ENCODE results near the gene MEP1A. TPM values are rescaled to one million over a fixed set of nuclear protein-coding genes. Genes with fewer than 3 reads are reported as not detected.
"Not testable (repeated sequence)": the region's sequence is repeated elsewhere in the genome, so short reads cannot be mapped to it uniquely, and the experiment has no call there.

MEP1A gene
- total and polyA plus RNA-seq, 3 experiments from 2014 or later: not detected

DNA sequence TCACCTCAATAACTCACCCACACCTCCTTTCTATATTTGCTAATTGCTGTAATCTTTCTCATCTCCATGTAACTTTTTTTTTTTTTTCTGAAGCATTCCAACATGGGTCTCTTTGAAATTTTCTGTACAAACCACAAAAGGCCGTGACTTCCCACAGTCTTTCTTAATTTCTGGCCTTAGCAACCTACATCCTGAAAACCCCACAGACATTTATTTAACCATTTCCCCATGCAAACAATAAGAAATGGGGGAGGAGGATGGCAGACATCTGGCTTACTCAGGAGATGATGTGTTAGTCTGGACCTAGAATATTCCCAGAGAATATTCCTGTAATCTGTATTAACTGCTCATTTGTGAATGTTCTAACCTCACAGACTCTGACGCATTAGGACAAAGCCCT, 57.6 kb downstream of the MEP1A start:
- DNase-seq: no peak
- H3K36me3 ChIP-seq (ENCODE audit: insufficient read depth, low read length): no peaks in the 10 kb centered on the region
- no peak overlapping the region for H3K4me3 Mint-ChIP-seq
- H3K4me1 ChIP-seq (ENCODE audit: insufficient read depth, low read length): no peaks in the 10 kb centered on the region
- peaks cover 4 to 8% (median 6%) of the 10 kb centered on the region in 3 donors for H3K4me1 Mint-ChIP-seq
- peaks cover 0 to 2% (median 0%) of the 10 kb centered on the region in 3 donors for H3K36me3 Mint-ChIP-seq
- ChIA-PET CTCF (interaction anchor here (1.0 kb wide), 1 partner anchor 11 kb away, joined by 3 read pairs; no protein-coding TSS in a partner anchor), POLR2A (no interaction called here)
- no peak overlapping the region for H3K27ac ChIP-seq (ENCODE audit: low read depth, low read length)
- H3K27me3 ChIP-seq (ENCODE audit: insufficient read depth, low read length, poor library complexity, severe bottlenecking): no peaks in the 10 kb centered on the region
- H3K9me3 Mint-ChIP-seq: no peaks in the 10 kb centered on the region
- no peak overlapping the region for H3K27ac Mint-ChIP-seq
- H3K4me3 ChIP-seq (ENCODE audit: low read length): no peak overlapping the region
- peaks cover 2 to 44% of the 10 kb centered on the region in 2 donors for H3K27me3 Mint-ChIP-seq
- no peaks in the 10 kb centered on the region for H3K9me3 ChIP-seq (ENCODE audit: low read length)

DNA sequence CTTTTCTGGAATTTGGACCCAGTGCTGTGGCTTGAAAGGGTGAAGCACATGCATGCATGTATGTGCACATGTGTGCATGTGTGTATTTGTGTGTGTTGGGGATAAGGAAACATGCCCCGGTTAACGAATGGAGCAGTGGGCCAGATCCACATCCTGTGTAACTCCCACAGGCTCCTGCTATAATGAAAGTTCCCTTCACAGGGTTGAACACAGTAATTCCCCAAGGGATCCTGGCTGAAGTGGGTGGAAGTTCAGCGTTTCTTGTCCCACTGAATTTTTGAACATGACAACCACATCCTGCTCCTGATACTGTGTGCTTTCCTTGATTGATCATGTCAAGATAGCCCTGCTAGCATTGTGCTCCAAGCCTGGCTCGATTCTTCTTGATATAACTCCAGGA, 58.4 kb downstream of the MEP1A start:
- H3K4me1 ChIP-seq (ENCODE audit: insufficient read depth, low read length); H3K9me3 Mint-ChIP-seq; CTCF ChIA-PET; H3K36me3 Mint-ChIP-seq; H3K27me3 ChIP-seq (ENCODE audit: insufficient read depth, low read length, poor library complexity, severe bottlenecking); H3K9me3 ChIP-seq (ENCODE audit: low read length); H3K27ac ChIP-seq (ENCODE audit: low read depth, low read length); H3K4me3 ChIP-seq (ENCODE audit: low read length); DNase-seq; H3K4me3 Mint-ChIP-seq; H3K4me1 Mint-ChIP-seq; POLR2A ChIA-PET; H3K36me3 ChIP-seq (ENCODE audit: insufficient read depth, low read length); H3K27ac Mint-ChIP-seq: not testable (repeated sequence)
- H3K27me3 Mint-ChIP-seq: peaks cover 2 to 39% of the 10 kb centered on the region in 2 donors

DNA sequence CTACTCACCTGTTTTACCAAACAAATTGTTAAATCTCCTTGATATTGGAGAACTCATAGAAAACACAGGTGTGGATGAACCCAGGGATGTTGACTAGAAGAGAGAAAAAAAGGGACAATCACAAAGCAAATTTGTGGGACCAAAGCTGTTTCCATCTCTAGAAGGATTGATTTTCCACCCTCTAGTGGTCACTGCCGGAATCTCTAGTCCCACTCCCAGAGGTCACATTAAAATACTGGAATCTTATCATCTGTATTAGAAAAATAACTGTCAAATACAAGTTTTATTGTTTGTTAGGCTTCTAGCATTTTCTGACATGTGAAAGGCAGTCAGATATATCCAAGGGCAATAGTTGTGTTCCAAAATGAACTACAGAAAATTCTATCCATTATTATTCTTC, 62.8 kb downstream of the MEP1A start:
- H3K36me3 ChIP-seq (ENCODE audit: insufficient read depth, low read length); H3K27me3 ChIP-seq (ENCODE audit: insufficient read depth, low read length, poor library complexity, severe bottlenecking); H3K9me3 Mint-ChIP-seq; H3K36me3 Mint-ChIP-seq; H3K4me3 ChIP-seq (ENCODE audit: low read length); H3K27ac Mint-ChIP-seq; H3K9me3 ChIP-seq (ENCODE audit: low read length); H3K4me3 Mint-ChIP-seq; H3K4me1 ChIP-seq (ENCODE audit: insufficient read depth, low read length); DNase-seq; POLR2A ChIA-PET; H3K4me1 Mint-ChIP-seq; H3K27ac ChIP-seq (ENCODE audit: low read depth, low read length): not testable (repeated sequence)
- CTCF ChIA-PET: interaction anchor here (1.4 kb wide), 1 partner anchor 8 kb away, joined by 4 read pairs; no protein-coding TSS in a partner anchor
- peaks cover 2 to 11% of the 10 kb centered on the region in 2 donors for H3K27me3 Mint-ChIP-seq

DNA sequence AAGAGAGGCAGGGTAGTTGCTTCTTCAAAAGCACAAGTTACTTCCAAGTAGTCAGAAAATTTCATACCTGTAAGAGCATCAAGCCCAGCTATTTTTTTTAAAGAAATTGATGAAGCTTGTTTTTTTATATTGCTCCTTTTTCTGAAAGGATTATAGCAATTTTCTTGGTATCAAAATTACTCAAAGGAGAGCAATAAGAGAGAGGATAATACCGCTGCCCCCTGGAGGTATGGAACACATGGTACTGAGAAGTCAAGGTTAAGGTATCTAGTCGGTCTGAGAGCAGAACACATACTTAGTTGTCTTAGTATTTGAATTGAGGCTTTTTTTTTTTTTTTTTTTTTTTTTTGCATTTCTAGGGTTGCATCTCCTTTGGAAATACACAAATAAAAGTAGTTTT, 69.2 kb downstream of the MEP1A start:
- Histone ChIP-seq H3K27me3 (ENCODE audit: insufficient read depth, low read length, poor library complexity, severe bottlenecking) (no peaks in the 10 kb centered on the region), H3K4me1 (ENCODE audit: insufficient read depth, low read length) (no peaks in the 10 kb centered on the region), H3K36me3 (ENCODE audit: insufficient read depth, low read length) (no peaks in the 10 kb centered on the region), H3K27ac (ENCODE audit: low read depth, low read length) (no peak overlapping the region), H3K9me3 (ENCODE audit: low read length) (no peaks in the 10 kb centered on the region), H3K4me3 (ENCODE audit: low read length) (no peak overlapping the region)
- ChIA-PET CTCF (interaction anchor here (0.7 to 1.2 kb wide), 2 partner anchors 12 to 39 kb away, joined by 3 read pairs; no protein-coding TSS in a partner anchor), POLR2A (no interaction called here)
- no peak overlapping the region for H3K27ac Mint-ChIP-seq
- no peaks in the 10 kb centered on the region for H3K4me1 Mint-ChIP-seq
- H3K27me3 Mint-ChIP-seq: peaks cover 0 to 10% of the 10 kb centered on the region in 2 donors
- peaks cover 0 to 2% (median 0%) of the 10 kb centered on the region in 5 donors for H3K9me3 Mint-ChIP-seq
- no peak for DNase-seq
- H3K36me3 Mint-ChIP-seq: no peaks in the 10 kb centered on the region
- H3K4me3 Mint-ChIP-seq: no peak overlapping the region

DNA sequence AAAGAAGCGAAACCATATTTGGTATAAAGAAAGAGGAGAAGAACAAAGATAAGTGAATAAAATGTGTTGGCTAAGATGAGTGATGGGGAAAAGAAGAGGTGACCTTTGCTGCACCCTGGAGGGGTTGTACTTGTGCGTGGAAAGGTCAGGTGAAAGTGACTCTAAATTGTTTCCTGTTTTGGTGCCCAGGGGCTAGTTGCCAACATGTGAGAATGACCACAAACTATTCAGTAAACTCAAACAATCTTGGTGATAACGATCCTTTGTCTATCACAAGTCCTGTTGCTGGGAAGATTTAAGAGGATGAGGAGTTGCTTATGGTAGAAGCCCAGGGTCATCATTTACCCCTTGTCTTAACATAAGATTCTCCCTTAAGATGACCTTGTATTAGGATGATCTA, 70.6 kb downstream of the MEP1A start:
- CTCF ChIA-PET: interaction anchor here (1.2 kb wide), 1 partner anchor 8 kb away, joined by 4 read pairs; no protein-coding TSS in a partner anchor
- Mint-ChIP-seq H3K4me1 (no peaks in the 10 kb centered on the region), H3K27ac (no peak overlapping the region), H3K4me3 (no peak overlapping the region), H3K27me3 (peaks cover 0 to 10% of the 10 kb centered on the region in 2 donors), H3K9me3 (peaks cover 0 to 2% (median 0%) of the 10 kb centered on the region in 5 donors), H3K36me3 (no peaks in the 10 kb centered on the region)
- DNase-seq: no peak
- no peaks in the 10 kb centered on the region for H3K36me3 ChIP-seq (ENCODE audit: insufficient read depth, low read length)
- no peak overlapping the region for H3K4me3 ChIP-seq (ENCODE audit: low read length)
- POLR2A ChIA-PET: no interaction called here
- H3K9me3 ChIP-seq (ENCODE audit: low read length): no peaks in the 10 kb centered on the region
- no peak overlapping the region for H3K27ac ChIP-seq (ENCODE audit: low read depth, low read length)
- no peaks in the 10 kb centered on the region for H3K27me3 ChIP-seq (ENCODE audit: insufficient read depth, low read length, poor library complexity, severe bottlenecking)
- H3K4me1 ChIP-seq (ENCODE audit: insufficient read depth, low read length): no peaks in the 10 kb centered on the region

DNA sequence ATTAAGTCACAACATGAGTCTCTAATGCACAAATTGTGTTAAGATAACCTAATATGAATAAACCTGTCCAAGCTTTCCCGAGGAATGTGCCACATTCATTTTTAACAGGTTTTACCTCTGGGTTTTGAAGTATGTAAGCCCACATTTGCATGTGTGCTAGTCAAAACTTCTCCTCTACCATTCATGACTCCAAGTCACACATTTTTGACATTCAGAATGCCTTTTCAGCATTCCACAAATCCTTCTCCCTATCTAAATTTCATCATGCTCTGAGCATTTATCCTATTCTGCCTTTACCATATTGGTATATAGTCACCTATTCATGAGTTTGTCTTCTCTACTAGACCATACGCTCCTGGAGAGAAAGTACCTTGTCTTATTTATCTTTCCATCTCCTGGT, 72.0 kb downstream of the MEP1A start:
- no peaks in the 10 kb centered on the region for H3K36me3 ChIP-seq (ENCODE audit: insufficient read depth, low read length)
- H3K4me1 Mint-ChIP-seq: no peaks in the 10 kb centered on the region
- H3K27me3 Mint-ChIP-seq: peaks cover 0 to 10% of the 10 kb centered on the region in 2 donors
- H3K27me3 ChIP-seq (ENCODE audit: insufficient read depth, low read length, poor library complexity, severe bottlenecking): no peaks in the 10 kb centered on the region
- CTCF ChIA-PET: no interaction called here
- H3K36me3 Mint-ChIP-seq: no peaks in the 10 kb centered on the region
- no peaks in the 10 kb centered on the region for H3K9me3 ChIP-seq (ENCODE audit: low read length)
- POLR2A ChIA-PET: no interaction called here
- H3K9me3 Mint-ChIP-seq: peaks cover 0 to 2% (median 0%) of the 10 kb centered on the region in 5 donors
- no peak overlapping the region for H3K4me3 Mint-ChIP-seq
- no peak overlapping the region for H3K27ac Mint-ChIP-seq
- H3K4me1 ChIP-seq (ENCODE audit: insufficient read depth, low read length): no peaks in the 10 kb centered on the region
- H3K4me3 ChIP-seq (ENCODE audit: low read length): no peak overlapping the region
- no peak for DNase-seq
- no peak overlapping the region for H3K27ac ChIP-seq (ENCODE audit: low read depth, low read length)

DNA sequence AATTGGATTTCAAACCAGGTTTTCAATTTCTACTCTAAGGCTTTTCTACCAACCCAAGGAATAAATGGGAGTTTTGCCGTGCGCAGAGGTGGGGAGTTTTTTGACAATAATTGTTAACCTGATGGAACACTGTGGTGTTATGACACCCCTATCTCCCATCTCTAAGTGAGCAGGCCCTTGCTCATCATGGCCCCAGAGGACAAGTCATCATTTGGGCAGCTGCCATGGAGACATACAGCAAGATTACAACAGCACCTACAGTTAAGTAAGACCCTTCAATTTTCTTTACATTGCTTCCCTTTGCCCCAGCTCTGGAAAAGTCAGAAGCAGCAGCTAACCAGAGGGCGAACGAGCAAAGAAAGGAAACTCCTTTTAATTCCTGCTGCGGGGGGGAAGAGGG, 74.2 kb downstream of the MEP1A start:
- H3K36me3 ChIP-seq (ENCODE audit: insufficient read depth, low read length): no peaks in the 10 kb centered on the region
- H3K4me3 Mint-ChIP-seq: no peak overlapping the region
- no peaks in the 10 kb centered on the region for H3K9me3 ChIP-seq (ENCODE audit: low read length)
- H3K4me3 ChIP-seq (ENCODE audit: low read length): no peak overlapping the region
- no peak overlapping the region for H3K27ac ChIP-seq (ENCODE audit: low read depth, low read length)
- no peaks in the 10 kb centered on the region for H3K27me3 ChIP-seq (ENCODE audit: insufficient read depth, low read length, poor library complexity, severe bottlenecking)
- no peaks in the 10 kb centered on the region for H3K36me3 Mint-ChIP-seq
- H3K27me3 Mint-ChIP-seq: peaks cover 0 to 10% of the 10 kb centered on the region in 2 donors
- no peak overlapping the region for H3K27ac Mint-ChIP-seq
- POLR2A ChIA-PET: no interaction called here
- no peaks in the 10 kb centered on the region for H3K4me1 ChIP-seq (ENCODE audit: insufficient read depth, low read length)
- DNase-seq: no peak
- peaks cover 0 to 2% (median 0%) of the 10 kb centered on the region in 5 donors for H3K9me3 Mint-ChIP-seq
- CTCF ChIA-PET: no interaction called here
- H3K4me1 Mint-ChIP-seq: no peaks in the 10 kb centered on the region

DNA sequence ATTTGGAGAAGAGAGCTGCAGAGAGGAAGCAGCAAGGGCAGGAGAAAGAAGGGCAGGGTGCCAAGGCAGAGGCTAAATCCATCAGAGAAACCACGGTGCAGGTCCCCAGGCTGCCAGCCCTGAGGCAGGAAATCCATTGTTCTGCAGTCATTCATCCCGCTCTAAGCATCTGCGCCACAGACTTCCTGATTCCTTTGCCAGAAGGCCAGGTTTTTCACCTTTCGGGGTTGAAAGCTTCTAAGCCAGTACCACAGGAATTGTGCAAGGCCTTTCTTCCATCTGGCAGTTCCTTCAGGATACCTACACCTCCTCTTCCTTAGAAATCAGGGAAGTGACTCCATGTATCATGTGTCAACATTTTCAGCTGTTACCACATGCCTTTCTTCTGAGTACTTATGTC, 82.9 kb downstream of the MEP1A start:
- POLR2A ChIA-PET: no interaction called here
- Mint-ChIP-seq H3K27ac (no peak overlapping the region), H3K9me3 (peaks cover 0 to 2% (median 0%) of the 10 kb centered on the region in 5 donors), H3K4me3 (no peak overlapping the region), H3K27me3 (peaks cover 2 to 6% of the 10 kb centered on the region in 2 donors), H3K36me3 (no peaks in the 10 kb centered on the region), H3K4me1 (no peaks in the 10 kb centered on the region)
- no peak overlapping the region for H3K27ac ChIP-seq (ENCODE audit: low read depth, low read length)
- H3K9me3 ChIP-seq (ENCODE audit: low read length): no peaks in the 10 kb centered on the region
- H3K36me3 ChIP-seq (ENCODE audit: insufficient read depth, low read length): no peaks in the 10 kb centered on the region
- H3K4me3 ChIP-seq (ENCODE audit: low read length): no peak overlapping the region
- no peak for DNase-seq
- CTCF ChIA-PET: no interaction called here
- H3K4me1 ChIP-seq (ENCODE audit: insufficient read depth, low read length): no peaks in the 10 kb centered on the region
- H3K27me3 ChIP-seq (ENCODE audit: insufficient read depth, low read length, poor library complexity, severe bottlenecking): no peaks in the 10 kb centered on the region

DNA sequence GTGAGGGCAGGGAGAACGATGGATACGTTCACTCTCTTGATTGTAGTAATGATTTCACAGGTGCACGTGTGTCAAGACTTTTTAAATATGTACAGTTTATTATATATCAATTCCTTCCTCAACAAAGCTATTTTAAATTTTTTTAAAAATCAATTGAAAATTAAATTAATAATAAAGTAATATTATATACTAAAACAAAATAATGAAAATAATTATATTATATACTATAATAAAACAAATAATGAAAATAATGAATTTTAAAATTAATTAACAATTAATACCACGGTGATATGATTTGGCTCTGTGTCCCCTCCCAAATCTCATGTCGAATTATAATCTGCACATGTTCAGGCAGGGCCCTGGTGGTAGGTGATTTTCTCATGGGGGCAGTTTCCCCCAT, 85.8 kb downstream of the MEP1A start:
- H3K36me3 Mint-ChIP-seq: no peaks in the 10 kb centered on the region
- H3K4me1 Mint-ChIP-seq: no peaks in the 10 kb centered on the region
- Histone ChIP-seq H3K4me3 (ENCODE audit: low read length) (no peak overlapping the region), H3K4me1 (ENCODE audit: insufficient read depth, low read length) (no peaks in the 10 kb centered on the region), H3K36me3 (ENCODE audit: insufficient read depth, low read length) (no peaks in the 10 kb centered on the region), H3K27ac (ENCODE audit: low read depth, low read length) (no peak overlapping the region), H3K9me3 (ENCODE audit: low read length) (no peaks in the 10 kb centered on the region), H3K27me3 (ENCODE audit: insufficient read depth, low read length, poor library complexity, severe bottlenecking) (no peaks in the 10 kb centered on the region)
- POLR2A ChIA-PET: no interaction called here
- H3K27ac Mint-ChIP-seq: no peak overlapping the region
- peaks cover 0 to 2% (median 0%) of the 10 kb centered on the region in 5 donors for H3K9me3 Mint-ChIP-seq
- no peak for DNase-seq
- H3K27me3 Mint-ChIP-seq: peaks cover 3 to 10% of the 10 kb centered on the region in 2 donors
- CTCF ChIA-PET: no interaction called here
- no peak overlapping the region for H3K4me3 Mint-ChIP-seq
